ENCODE measurements around the gene PAM16.

Gene PAM16

DNA sequence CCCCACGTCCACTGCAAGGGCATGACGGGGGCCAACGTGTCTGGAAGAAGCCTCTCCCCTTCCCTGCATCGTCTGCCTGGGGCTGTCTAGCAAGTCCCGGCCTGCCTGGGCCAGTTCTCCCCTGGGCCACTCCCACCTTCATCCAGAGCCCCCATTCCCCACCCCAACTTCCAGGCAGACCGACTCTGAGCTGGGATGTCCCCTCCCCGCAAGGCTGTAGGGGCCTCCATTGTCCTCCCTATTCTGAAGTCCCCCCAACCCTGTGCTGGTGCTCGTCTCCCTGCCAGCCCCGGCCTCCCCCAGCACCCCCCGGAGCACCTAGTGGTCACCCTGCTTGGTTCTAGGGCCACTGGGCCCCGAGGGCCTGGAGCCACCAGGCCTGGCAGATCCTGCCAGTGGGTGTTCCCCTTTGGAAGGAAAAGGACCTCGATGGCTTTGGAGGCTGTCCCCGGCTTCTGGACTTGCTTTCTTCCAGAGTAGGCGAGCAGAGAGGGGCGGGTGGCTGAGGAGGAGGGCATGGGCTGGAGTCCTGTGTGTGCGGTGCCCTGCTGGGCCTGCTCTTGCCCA lies 30.5 kb downstream of the PAM16 start:
- Mint-ChIP-seq H3K27ac (no peak overlapping the region), H3K36me3 (no peaks in the 10 kb centered on the region), H3K4me3 (no peak overlapping the region), H3K9me3 (no peaks in the 10 kb centered on the region), H3K27me3 (peaks cover 2% of the 10 kb centered on the region), H3K4me1 (peaks cover 11% of the 10 kb centered on the region)
- DNase-seq (ENCODE audit: low spot score in 2 of 2) (no peak), ATAC-seq (ENCODE audit: low read depth) (no peak)

DNA sequence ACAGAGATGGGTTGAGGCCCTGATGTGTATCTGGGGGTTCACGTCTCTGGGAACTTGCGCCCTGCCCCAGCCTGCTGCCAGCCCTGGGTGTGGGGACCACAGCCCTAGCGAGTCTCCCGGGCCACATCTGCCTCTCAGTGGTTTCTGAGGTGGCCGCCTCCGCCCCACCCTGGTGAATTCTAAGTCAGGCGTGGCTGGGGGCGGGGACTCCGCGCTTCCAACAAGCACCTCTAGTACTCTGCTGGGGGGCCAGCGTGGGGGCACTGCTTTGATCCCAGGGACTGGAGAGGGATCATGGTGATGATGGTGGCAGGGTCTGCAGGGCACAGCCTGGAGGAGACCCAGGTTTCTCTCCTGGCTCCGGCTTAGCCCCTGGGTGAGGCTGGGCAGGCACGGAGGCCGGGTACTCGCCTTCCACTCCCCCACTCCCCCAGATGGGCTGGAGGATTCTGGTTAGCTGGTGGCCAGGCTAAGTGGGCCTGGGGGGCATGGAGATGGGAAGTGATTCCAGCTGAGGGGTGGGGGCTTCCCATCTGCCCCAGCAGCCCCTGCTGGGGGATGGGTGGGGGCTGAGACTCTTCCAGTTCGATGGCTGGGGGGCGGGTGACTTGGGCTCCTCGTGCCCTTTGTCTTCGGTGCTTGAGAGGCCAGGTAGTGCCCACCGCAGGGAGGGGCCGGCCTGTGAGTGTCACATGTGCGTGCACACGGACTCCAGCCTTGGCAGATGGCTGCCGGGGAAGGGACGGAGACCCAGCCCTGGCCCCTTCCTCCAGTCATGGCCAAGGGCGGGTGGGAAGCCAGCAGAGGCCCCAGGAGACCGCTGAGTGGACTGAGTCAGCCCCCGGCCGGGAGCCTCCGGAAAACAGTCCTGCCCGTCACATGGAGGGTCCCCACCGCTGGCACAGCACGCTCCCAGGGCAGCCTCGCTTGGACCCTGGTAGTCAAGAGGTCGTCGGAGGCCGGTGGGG lies 31.4 kb downstream of the PAM16 start:
- no peak overlapping the region for H3K27ac Mint-ChIP-seq
- no peaks in the 10 kb centered on the region for H3K36me3 Mint-ChIP-seq
- peaks cover 8% of the 10 kb centered on the region for H3K4me1 Mint-ChIP-seq
- no peaks in the 10 kb centered on the region for H3K9me3 Mint-ChIP-seq
- peak overlapping the region; percentile 59 for H3K4me3 Mint-ChIP-seq
- H3K27me3 Mint-ChIP-seq, result peaks cover 2% of the 10 kb centered on the region
- DNase-seq (ENCODE audit: low spot score in 2 of 2) (peak; percentile 66 to 69), ATAC-seq (ENCODE audit: low read depth) (peak; percentile 91)

DNA sequence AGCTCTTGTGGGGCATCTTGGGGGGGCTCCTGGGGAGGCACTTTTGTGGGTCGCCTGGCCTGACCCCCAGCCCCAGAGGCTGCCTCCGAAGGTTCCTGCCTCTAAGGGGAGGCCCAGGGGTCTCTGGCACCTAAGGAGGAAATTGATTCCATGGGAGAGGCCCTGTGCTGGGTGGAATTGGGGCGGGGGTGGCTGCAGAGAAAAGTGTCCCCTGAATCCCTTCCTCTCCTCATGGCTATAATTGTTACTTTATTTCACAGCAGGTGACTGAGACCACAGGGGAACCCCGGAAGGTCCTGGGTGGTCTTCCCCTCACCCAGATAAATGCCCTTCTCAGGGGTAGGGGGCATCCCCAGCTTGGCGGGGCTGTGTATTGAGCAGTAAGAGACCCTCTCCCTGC lies 32.2 kb downstream of the PAM16 start:
- H3K4me1 Mint-ChIP-seq, result peaks cover 14% of the 10 kb centered on the region
- no peak for DNase-seq (ENCODE audit: low spot score in 2 of 2)
- H3K27me3 Mint-ChIP-seq, result peaks cover 9% of the 10 kb centered on the region
- H3K9me3 Mint-ChIP-seq, result no peaks in the 10 kb centered on the region
- H3K4me3 Mint-ChIP-seq, result no peak overlapping the region
- no peak overlapping the region for H3K27ac Mint-ChIP-seq
- ATAC-seq (ENCODE audit: low read depth), result no peak
- H3K36me3 Mint-ChIP-seq, result peaks cover 1% of the 10 kb centered on the region

GRCh38 chr16:4318451-4318910 lies 32.6 kb downstream of the PAM16 start:
- Mint-ChIP-seq H3K9me3 (no peaks in the 10 kb centered on the region), H3K27ac (no peak overlapping the region), H3K36me3 (peaks cover 1% of the 10 kb centered on the region), H3K4me3 (no peak overlapping the region), H3K4me1 (peaks cover 14% of the 10 kb centered on the region), H3K27me3 (peaks cover 9% of the 10 kb centered on the region)
- DNase-seq (ENCODE audit: low spot score in 2 of 2) (no peak), ATAC-seq (ENCODE audit: low read depth) (no peak)

GRCh38 chr16:4317532-4318450 lies 33.3 kb downstream of the PAM16 start:
- Mint-ChIP-seq H3K4me3 (peak overlapping the region; percentile 25), H3K36me3 (peaks cover 1% of the 10 kb centered on the region), H3K27ac (no peak overlapping the region), H3K4me1 (peaks cover 14% of the 10 kb centered on the region), H3K9me3 (no peaks in the 10 kb centered on the region), H3K27me3 (peaks cover 9% of the 10 kb centered on the region)
- ATAC-seq (ENCODE audit: low read depth) (no peak), DNase-seq (ENCODE audit: low spot score in 2 of 2) (no peak)

DNA sequence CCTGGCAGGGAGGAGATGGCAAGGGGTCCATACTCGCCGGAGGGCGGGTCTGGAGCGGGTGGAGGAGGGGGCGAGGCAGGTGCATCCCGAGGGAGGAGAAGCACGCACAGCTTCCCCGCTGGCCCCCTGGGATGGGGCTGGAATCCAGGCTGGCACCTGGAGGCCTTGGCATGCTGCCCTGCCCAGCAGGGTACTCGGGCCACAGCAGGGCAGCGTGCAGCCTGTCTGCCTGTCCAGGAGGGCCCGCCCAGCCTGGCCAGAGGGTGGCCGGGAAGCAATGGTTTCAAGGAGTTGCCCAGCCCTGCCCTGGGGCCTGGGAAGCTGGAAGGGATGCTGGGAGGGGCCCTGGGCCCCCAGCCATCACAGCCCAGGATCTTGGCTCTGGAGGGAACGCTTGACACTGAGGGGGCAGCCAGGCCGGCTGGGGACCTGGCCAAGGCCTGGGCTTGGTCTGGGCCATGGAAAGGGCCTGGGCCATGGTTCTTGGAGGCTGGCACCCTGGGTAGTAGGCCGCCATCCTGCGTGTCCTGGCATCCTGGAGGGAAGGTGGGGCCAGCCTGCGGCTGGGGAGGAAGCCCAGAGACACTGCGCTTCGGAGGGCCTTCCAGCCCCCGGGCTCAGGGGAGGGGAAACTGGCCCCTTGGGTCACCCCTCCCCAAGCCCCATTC lies 34.1 kb downstream of the PAM16 start:
- no peak for ATAC-seq (ENCODE audit: low read depth)
- no peak overlapping the region for H3K27ac Mint-ChIP-seq
- no peaks in the 10 kb centered on the region for H3K9me3 Mint-ChIP-seq

GRCh38 chr16:4316108-4316863 lies 34.8 kb downstream of the PAM16 start:
- DNase-seq (ENCODE audit: low spot score in 2 of 2), result no peak
- Mint-ChIP-seq H3K4me3 (peak overlapping the region; percentile 41), H3K27ac (no peak overlapping the region), H3K4me1 (peaks cover 14% of the 10 kb centered on the region), H3K27me3 (peaks cover 9% of the 10 kb centered on the region), H3K36me3 (peaks cover 1% of the 10 kb centered on the region), H3K9me3 (no peaks in the 10 kb centered on the region)
- ATAC-seq (ENCODE audit: low read depth), result no peak

More for the DNA sequence above, 34.1 kb downstream of the PAM16 start:
- Mint-ChIP-seq H3K4me1 (peaks cover 14% of the 10 kb centered on the region), H3K4me3 (no peak overlapping the region), H3K27me3 (peaks cover 9% of the 10 kb centered on the region), H3K36me3 (peaks cover 1% of the 10 kb centered on the region)
- DNase-seq (ENCODE audit: low spot score in 2 of 2), result no peak

GRCh38 chr16:4315186-4316107 lies 35.7 kb downstream of the PAM16 start, which contains the start of gene GLIS2:
GLIS2 (plus strand) TSS chr16:4316067; CDS start chr16:4332281, 16,214 bp downstream.
- peaks cover 1% of the 10 kb centered on the region for H3K36me3 Mint-ChIP-seq
- no peak for DNase-seq (ENCODE audit: low spot score in 2 of 2)
- no peak for ATAC-seq (ENCODE audit: low read depth)
- H3K9me3 Mint-ChIP-seq, result no peaks in the 10 kb centered on the region
- peak within 1 kb of the TSS; percentile 93 for H3K4me3 Mint-ChIP-seq
- H3K27ac Mint-ChIP-seq, result peak within 1 kb of the TSS; percentile 58
- H3K27me3 Mint-ChIP-seq, result peaks cover 9% of the 10 kb centered on the region
- peaks cover 14% of the 10 kb centered on the region for H3K4me1 Mint-ChIP-seq

DNA sequence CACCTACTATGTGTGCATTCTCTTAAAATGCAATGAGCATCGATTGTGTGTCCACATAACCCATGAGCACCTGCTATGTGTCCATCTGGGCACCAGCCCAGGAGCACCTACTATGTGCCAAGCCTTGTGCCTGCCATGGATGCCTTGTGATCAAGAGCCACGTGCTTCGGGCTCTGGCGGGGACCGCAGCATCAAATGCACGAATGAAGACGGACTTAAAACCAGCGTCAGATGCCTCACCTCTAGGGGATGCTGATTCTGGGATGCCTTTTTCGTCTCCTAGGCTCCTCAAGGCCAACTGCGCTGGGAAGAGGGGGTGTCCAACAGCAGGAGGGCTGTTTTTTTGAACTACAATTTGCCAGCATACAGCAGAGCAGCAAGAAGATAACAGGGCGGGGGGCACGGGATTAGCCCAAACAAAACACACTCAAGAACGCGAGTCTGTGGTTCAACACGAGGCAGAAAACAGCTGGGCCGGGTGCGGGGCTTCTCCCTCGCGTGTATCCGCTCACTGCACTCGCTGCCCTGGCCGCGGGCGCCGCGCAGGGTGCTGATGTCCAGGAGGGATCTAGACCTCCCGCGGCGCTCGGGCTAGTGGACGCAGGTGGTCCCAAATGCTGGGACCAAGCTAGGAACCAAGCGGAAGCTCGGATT lies 36.5 kb downstream of the PAM16 start:
- DNase-seq (ENCODE audit: low spot score in 2 of 2) (no peak), ATAC-seq (ENCODE audit: low read depth) (no peak)
- H3K27me3 Mint-ChIP-seq, result peaks cover 9% of the 10 kb centered on the region
- H3K27ac Mint-ChIP-seq, result peak overlapping the region; percentile 58
- peak overlapping the region; percentile 93 for H3K4me3 Mint-ChIP-seq
- peaks cover 1% of the 10 kb centered on the region for H3K36me3 Mint-ChIP-seq
- H3K9me3 Mint-ChIP-seq, result no peaks in the 10 kb centered on the region
- peaks cover 14% of the 10 kb centered on the region for H3K4me1 Mint-ChIP-seq

DNA sequence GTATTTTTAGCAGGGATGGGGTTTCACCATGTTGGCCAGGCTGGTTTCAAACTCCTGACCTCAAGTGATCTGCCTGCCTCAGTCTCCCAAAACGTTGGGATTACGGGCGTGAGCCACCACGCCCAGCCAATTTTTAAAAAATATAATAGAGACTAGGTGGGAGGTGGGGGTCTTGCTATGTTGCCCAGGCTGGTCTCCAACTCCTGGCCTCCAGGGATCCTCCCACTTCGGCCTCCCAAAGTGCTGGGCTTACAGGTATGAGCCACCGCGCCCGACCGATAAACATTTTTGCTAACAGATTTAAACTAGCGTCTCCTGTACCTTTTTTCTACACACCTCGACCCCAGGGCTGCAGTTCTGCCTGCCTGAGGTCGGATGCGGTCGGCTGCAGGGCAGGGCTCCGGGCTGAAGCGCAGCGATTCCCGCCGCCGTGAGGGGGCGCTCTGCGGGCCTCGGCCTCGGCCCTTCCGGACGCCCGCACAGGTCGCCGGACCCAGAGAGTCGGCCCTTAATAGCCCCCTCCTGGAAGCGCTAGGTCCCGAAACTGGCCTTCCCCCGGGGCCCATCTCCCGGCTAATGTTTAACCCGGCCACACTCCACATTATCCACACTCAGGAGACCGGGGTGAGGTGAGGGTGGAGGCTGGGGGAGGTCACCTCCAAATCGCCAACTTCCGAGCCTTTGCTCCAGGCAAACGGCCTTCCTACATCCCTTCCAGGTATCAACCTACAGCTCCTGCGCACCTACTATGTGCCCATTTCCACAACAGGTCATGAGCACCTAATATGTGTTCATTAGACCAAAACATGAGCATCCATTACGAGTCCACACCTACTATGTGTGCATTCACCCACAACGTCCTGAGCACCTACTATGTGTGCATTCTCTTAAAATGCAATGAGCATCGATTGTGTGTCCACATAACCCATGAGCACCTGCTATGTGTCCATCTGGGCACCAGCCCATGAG lies 37.3 kb downstream of the PAM16 start:
- peaks cover 1% of the 10 kb centered on the region for H3K36me3 Mint-ChIP-seq
- ATAC-seq (ENCODE audit: low read depth) (no peak), DNase-seq (ENCODE audit: low spot score in 2 of 2) (no peak)
- peaks cover 9% of the 10 kb centered on the region for H3K27me3 Mint-ChIP-seq
- H3K4me1 Mint-ChIP-seq, result peaks cover 9% of the 10 kb centered on the region
- H3K9me3 Mint-ChIP-seq, result no peaks in the 10 kb centered on the region
- H3K4me3 Mint-ChIP-seq, result peak overlapping the region; percentile 93
- no peak overlapping the region for H3K27ac Mint-ChIP-seq

DNA sequence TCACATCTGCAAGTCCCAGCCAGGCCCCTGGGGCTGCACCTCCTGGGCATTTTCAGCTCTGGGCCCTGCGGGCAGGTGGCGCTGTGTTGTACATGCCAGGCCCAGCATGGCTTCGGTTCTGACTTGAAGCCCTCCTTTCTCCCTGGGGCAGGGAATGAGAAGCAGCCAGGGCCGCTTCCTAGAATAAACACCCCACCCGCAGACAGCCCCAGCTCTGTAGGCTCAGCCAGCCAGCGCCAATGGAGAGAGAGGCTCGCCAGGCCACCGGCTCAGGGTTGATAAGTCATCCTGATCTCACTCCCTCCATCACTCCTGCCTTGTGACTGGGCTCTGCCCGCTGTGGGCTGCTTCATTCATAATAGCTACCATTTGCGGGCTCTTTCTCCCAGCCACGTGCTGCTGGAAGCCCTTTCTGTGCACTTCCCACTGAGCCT lies 41.3 kb downstream of the PAM16 start:
- Mint-ChIP-seq H3K27me3 (peaks cover 7% of the 10 kb centered on the region), H3K4me1 (peaks cover 20% of the 10 kb centered on the region), H3K4me3 (no peak overlapping the region), H3K36me3 (peaks cover 1% of the 10 kb centered on the region), H3K27ac (no peak overlapping the region), H3K9me3 (no peaks in the 10 kb centered on the region)
- peak; percentile 71 to 73 for DNase-seq (ENCODE audit: low spot score in 2 of 2)
- peak; percentile 34 for ATAC-seq (ENCODE audit: low read depth)

Data from memory B cell (primary cell).